HG03520 (cell line): ENCODE results near the gene TRIM38.
A peak's percentile ranks its signal among the peaks of the same experiment; 100 is the strongest.

ENCODE experiments used
- ATAC-seq: cut with Tn5 transposase; IDR thresholded peaks from one replicate; pipeline ENCODE4 v1.9.1; 2021; ENCODE audit warnings: mild to moderate bottlenecking, moderate library complexity; ENCODE audit not compliant: unreplicated experiment

The TRIM38 gene

GRCh38 chr6:26025894-26026832 lies 63.6 kb downstream of the TRIM38 start:
- peak; percentile 32 for ATAC-seq

- ATAC-seq, result peak; percentile 37
Observed at GRCh38 chr6:26026833-26027490, 64.4 kb downstream of the TRIM38 start.

GRCh38 chr6:26027491-26028211 lies 65.0 kb downstream of the TRIM38 start:
- ATAC-seq, result no peak

GRCh38 chr6:26028212-26028745 lies 65.7 kb downstream of the TRIM38 start:
- ATAC-seq, result no peak

GRCh38 chr6:26028746-26029569 lies 66.4 kb downstream of the TRIM38 start:
- no peak for ATAC-seq

GRCh38 chr6:26029570-26029856 lies 66.9 kb downstream of the TRIM38 start:
- ATAC-seq, result no peak

GRCh38 chr6:26029857-26030653 lies 67.5 kb downstream of the TRIM38 start:
- no peak for ATAC-seq

- ATAC-seq, result no peak
Observed at GRCh38 chr6:26030716-26031115, 68.1 kb downstream of the TRIM38 start.

- ATAC-seq, result no peak
Observed at GRCh38 chr6:26031151-26031594, 68.6 kb downstream of the TRIM38 start.

- peak; percentile 48 for ATAC-seq
Observed at GRCh38 chr6:26031595-26032339, 69.2 kb downstream of the TRIM38 start.

- no peak for ATAC-seq
Observed at GRCh38 chr6:26032340-26033084, 69.9 kb downstream of the TRIM38 start.

GRCh38 chr6:26033085-26033940 lies 70.7 kb downstream of the TRIM38 start:
- peak; percentile 50 for ATAC-seq

- ATAC-seq, result no peak
Observed at GRCh38 chr6:26033941-26034354, 71.3 kb downstream of the TRIM38 start.

GRCh38 chr6:26034905-26035304 lies 72.3 kb downstream of the TRIM38 start:
- no peak for ATAC-seq
